GF-D8 (cell line): ENCODE data around the gene ACER3.
"Not testable (repeated sequence)": the region's sequence is repeated elsewhere in the genome, so short reads cannot be mapped to it uniquely, and the experiment has no call there.

Source experiments
- DNase-seq: peaks from one replicate; lab custom pipeline; 2025; lab: John Stamatoyannopoulos, UW

ACER3 gene

DNA sequence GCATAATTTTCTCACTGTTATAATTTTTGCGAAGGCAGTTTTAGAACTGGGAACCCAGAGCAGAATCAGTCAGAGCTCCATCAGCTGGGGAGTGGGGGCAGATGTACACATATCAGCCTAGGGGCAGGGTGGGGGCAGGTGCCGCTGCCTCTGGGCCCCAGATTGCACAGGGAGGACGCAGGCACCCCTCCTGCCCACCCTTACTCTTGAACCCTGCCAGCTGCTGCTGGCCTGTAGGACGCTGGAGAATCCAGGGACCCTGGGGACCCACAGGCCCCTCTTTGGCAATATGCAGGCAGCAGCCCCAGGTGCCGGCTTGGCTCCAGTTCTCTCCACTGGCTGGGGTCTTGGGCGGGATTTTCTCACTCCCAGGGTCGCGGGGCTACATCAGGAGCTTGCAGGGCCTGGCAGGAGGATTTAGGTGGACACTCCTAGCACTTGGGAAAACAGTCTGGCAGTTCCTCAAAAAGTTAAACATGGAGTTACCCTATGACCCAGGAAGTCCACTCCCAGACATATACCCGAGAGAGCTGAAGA is 197.3 kb downstream of the ACER3 start:
- no peak for DNase-seq

GRCh38 chr11:77058900-77059299 is 198.2 kb downstream of the ACER3 start:
- no peak for DNase-seq

- no peak for DNase-seq
Measured at GRCh38 chr11:77059806-77060205, 199.1 kb downstream of the ACER3 start.

DNA sequence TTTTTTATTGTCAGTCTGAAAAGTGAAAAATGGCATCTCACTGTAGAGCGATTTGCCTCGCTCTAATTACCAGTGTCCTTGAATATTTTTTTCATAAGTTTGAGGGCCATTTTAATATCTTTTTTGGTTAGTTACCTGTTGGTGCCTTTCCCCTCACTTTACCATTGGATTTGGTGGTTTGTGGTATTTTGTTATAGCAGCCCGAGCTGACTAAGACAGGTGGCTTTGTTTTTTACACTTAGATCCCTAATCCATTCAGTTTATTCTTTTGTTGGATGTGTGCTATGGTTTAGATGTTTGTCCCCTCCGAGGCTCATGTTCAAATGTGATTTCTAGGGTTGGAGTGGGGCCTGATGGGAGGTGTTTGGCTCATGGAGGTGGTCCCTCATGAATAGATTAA is 199.5 kb downstream of the ACER3 start:
- no peak for DNase-seq

- not testable (repeated sequence) for DNase-seq
Measured at GRCh38 chr11:77061258-77061657, 200.5 kb downstream of the ACER3 start.

- DNase-seq = no peak
Measured at GRCh38 chr11:77062924-77063323, 202.2 kb downstream of the ACER3 start.

GRCh38 chr11:77063407-77063806 is 202.7 kb downstream of the ACER3 start:
- no peak for DNase-seq

DNA sequence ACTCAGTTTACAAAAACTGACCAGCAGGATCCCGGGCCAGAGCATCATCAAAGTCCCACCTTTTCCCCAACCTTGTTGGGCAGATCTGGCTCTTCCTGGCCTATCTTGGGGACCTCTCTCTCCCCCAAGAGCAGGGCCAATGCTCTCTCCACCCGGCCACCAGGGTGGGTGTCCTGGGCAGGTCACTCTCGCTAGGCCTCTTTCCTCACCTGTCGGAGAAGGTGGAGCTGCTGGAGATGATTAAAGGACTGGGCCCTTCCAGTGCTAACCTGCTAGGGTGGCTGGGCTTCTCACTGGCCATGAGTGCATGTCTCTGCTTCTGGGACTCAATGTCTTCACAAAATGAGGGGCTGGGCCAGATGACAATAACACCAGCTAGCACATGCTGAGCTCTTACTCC is 203.1 kb downstream of the ACER3 start:
- DNase-seq = no peak

GRCh38 chr11:77064648-77065217 is 204.0 kb downstream of the ACER3 start:
- no peak for DNase-seq

DNA sequence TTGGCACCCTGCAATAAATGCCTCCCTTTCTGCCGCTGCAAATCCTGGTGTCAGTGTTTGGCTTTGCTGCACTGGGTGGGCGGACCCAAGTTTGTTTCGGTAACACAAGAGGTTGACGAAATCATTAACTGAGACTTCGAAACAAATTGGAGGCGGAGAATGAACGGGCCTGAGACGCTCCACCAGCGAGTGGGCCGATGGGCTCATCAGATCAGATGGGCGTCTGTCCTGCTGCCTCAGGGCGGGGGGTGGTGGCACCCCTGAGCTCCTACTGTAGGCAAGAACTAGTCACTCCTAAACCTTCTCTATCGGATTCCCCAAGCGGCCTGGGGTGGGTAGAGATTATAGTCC is 205.1 kb downstream of the ACER3 start:
- no peak for DNase-seq

DNA sequence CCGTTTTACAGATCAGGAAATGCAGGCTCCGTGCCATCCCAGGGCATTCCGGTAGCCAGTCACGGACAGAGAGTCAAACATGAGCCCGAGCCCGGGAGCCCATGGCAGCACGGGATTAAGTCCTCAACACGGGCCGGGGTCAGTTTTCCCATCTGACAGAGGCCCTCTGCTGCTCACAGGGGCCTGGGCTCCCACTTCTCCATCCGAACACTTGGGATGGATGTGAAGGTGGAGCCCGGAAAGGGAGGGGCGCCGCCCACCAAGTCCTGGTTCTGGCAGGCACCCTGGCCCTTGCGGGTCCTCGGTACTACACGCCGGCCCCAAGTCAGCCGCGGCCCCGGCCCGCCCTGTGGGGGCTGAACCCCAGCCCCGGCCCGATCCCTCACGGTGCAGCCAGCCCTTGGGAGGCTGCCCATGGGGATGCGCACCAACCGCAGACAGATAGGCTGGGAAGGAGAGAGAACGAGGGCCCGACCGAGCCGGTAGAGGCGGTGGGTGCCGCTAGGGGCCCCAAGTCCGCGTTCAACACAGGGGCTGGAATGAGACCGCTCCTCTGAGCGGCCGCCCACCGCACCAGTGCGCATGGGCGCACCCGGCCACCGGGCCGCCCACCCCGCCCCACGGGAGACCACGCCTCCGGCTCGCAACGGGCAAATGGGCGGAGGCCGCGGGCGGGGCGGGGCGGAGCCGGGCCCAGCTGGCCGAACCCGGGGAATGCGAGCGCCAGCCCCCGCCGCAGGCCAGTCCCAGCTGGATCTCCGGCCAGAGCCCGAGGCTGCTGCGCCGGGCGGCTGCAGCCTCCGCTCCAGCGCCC is 205.7 kb downstream of the ACER3 start, which contains the start of gene CAPN5:
CAPN5 (plus strand) TSS at position 743 of the 814 bp plus-strand sequence. CDS start 17,916 bp downstream, outside the sequence.
- DNase-seq = no peak

- no peak for DNase-seq
Measured at GRCh38 chr11:77067861-77068443, 207.2 kb downstream of the ACER3 start.

GRCh38 chr11:77068457-77069335 is 208.0 kb downstream of the ACER3 start:
- DNase-seq = no peak

GRCh38 chr11:77069336-77069968 is 208.7 kb downstream of the ACER3 start:
- DNase-seq = no peak

GRCh38 chr11:77069969-77070582 is 209.4 kb downstream of the ACER3 start:
- DNase-seq = no peak

- DNase-seq = no peak
Measured at GRCh38 chr11:77071077-77071476, 210.4 kb downstream of the ACER3 start.

- peak; percentile 45 for DNase-seq
Measured at GRCh38 chr11:77071671-77072605, 211.2 kb downstream of the ACER3 start.

DNA sequence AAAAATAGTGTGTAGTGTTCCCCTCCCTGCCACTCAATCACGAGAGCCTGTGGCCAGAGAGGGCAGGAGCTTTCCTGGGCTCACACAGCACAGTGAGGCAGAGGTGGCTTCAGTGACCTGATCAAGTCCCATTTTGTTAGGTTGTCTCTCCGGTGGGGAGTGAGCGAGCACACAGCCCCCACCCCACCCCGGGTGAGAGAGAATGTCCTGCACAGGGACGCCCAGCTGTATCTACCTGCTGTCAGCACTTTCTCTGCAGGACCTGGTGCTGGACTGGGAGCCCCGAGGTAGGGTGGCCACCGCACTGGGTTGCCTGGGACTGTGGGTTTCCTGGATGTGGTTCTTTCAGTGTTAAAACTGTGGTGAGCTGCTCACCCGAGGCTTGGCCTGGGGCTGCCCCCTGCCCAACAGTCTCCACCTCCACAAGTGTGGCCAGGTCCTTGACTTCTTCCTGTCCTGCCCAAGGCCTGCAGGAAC is 212.2 kb downstream of the ACER3 start:
- no peak for DNase-seq

DNA sequence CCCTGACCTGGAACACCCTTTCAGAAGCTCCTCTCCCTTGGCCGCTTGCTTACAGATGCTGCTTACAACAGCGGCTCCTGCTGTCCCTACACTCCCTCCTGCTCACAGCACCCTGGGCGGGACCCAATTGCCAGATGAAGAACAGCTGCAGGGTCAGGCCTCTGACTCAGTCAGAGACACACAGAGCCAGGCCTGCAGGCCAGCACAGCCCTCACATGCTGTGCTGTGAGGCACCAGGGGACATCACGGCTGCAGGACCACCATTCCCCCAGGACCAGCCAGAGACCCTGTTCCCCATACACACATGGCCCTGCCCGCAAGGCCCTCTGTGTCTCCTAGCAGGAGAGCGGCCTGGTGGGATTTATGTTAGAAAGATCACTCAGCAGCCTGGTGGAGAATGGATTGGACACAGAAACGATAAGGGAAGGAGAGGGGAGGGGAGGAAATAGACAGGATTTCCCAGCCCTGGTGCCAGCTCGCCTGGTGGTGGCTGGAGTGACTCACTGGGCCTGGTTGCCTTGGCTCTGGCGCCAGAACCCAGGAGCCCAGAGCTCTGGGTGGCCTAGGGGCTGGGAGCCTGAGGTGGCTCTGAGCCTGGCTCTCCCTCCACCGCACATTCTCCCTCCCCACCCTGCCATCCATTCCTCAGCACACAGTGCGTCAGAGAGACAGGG is 212.7 kb downstream of the ACER3 start:
- no peak for DNase-seq
